HEK293 (cell line): ENCODE data around the gene RPIA.

Source experiments
- ZEB2 ChIP-seq: fragments of 450-650 bp; formaldehyde crosslinking; IDR thresholded peaks from 2 replicates; pipeline ENCODE4 v1.5.1; 2016; ENCODE audit warnings: missing biosample characterization, missing genetic modification characterization
- ZNF138 ChIP-seq: fragments of 450-650 bp; formaldehyde crosslinking; IDR thresholded peaks from 2 replicates; pipeline ENCODE4 v1.5.1; 2016; ENCODE audit warnings: missing biosample characterization, missing genetic modification characterization, borderline replicate concordance
- ZNF174 ChIP-seq: fragments of 450-650 bp; formaldehyde crosslinking; IDR thresholded peaks from 2 replicates; pipeline ENCODE4 v1.5.0; 2017; ENCODE audit warnings: missing biosample characterization, mild to moderate bottlenecking, missing genetic modification characterization
- ZNF311 ChIP-seq: fragments of 450-650 bp; formaldehyde crosslinking; IDR thresholded peaks from 2 replicates; pipeline ENCODE4 v1.5.1; 2017; ENCODE audit warnings: missing biosample characterization, missing genetic modification characterization, borderline replicate concordance
- ZNF335 ChIP-seq: fragments of 450-650 bp; formaldehyde crosslinking; conservative IDR thresholded peaks from 2 replicates; pipeline ENCODE4 v1.5.1; 2016; ENCODE audit warnings: missing biosample characterization, missing genetic modification characterization
- ZNF394 ChIP-seq: fragments of 450-650 bp; formaldehyde crosslinking; IDR thresholded peaks from 2 replicates; pipeline ENCODE4 v1.5.1; 2016; ENCODE audit warnings: missing biosample characterization, missing genetic modification characterization, mild to moderate bottlenecking, moderate library complexity, borderline replicate concordance
- ZNF501 ChIP-seq: fragments of 450-650 bp; formaldehyde crosslinking; IDR thresholded peaks from 2 replicates; pipeline ENCODE4 v1.5.1; 2016; ENCODE audit warnings: missing biosample characterization, missing genetic modification characterization
- ZNF544 ChIP-seq: fragments of 450-650 bp; formaldehyde crosslinking; IDR thresholded peaks from 2 replicates; pipeline ENCODE4 v1.5.0; 2017; ENCODE audit warnings: missing biosample characterization, missing genetic modification characterization
- ZNF660 ChIP-seq: fragments of 450-650 bp; IDR thresholded peaks from 2 replicates; pipeline ENCODE4 v1.5.1; 2018; ENCODE audit warnings: missing biosample characterization, mild to moderate bottlenecking, missing genetic modification characterization
- TF ChIP-seq, protein P1 (sequence below): fragments of 450-650 bp; formaldehyde crosslinking; IDR thresholded peaks from 2 replicates; pipeline ENCODE4 v1.5.1; 2016; ENCODE audit warnings: missing biosample characterization, missing genetic modification characterization
- TF ChIP-seq, protein P2 (sequence below): fragments of 450-650 bp; formaldehyde crosslinking; IDR thresholded peaks from 2 replicates; pipeline ENCODE4 v1.5.1; 2016; ENCODE audit warnings: missing biosample characterization, missing genetic modification characterization
- TF ChIP-seq, protein P3 (sequence below): fragments of 450-650 bp; formaldehyde crosslinking; IDR thresholded peaks from 2 replicates; pipeline ENCODE4 v1.5.1; 2016; ENCODE audit warnings: missing biosample characterization, missing genetic modification characterization
- TF ChIP-seq, protein P4 (sequence below): fragments of 450-650 bp; formaldehyde crosslinking; IDR thresholded peaks from 2 replicates; pipeline ENCODE4 v1.5.1; 2016; ENCODE audit warnings: missing biosample characterization, missing genetic modification characterization
- TF ChIP-seq, protein P5 (sequence below): fragments of 450-650 bp; formaldehyde crosslinking; IDR thresholded peaks from 2 replicates; pipeline ENCODE4 v1.5.1; 2016; ENCODE audit warnings: missing biosample characterization, missing genetic modification characterization, borderline replicate concordance

DNA sequence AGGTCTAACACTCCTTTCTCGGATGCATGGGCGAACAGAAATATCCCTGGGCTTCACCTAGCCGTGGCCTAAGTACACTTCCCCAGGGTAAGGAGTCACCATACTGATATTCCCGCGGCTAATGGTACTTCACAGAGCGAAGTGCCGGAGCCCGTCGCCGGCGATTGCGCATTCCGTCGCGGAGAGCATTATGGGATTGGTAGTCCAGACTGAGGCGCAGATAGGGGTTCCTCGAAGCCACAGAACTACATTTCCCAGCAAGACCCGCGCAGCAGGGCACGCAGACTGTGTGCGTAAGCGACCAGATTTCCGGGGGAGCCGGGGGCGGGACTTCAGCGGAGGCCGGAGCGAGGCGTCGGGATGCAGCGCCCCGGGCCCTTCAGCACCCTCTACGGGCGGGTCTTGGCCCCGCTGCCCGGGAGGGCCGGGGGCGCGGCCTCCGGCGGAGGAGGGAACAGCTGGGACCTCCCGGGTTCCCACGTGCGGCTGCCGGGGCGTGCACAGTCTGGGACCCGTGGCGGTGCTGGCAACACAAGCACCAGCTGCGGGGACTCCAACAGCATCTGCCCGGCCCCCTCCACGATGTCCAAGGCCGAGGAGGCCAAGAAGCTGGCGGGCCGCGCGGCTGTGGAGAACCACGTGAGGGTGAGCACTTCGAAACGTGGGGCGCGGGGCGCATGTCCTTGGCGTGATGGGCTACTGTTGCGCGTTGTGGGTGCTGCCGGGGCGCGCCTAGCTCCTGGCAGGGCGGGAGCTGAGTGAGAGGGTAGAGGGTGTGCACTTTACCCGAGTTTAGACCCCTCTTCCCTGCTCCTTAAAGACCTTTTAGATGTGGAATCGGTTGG lies at the start of gene RPIA:
- TF ChIP-seq, protein P1, sequence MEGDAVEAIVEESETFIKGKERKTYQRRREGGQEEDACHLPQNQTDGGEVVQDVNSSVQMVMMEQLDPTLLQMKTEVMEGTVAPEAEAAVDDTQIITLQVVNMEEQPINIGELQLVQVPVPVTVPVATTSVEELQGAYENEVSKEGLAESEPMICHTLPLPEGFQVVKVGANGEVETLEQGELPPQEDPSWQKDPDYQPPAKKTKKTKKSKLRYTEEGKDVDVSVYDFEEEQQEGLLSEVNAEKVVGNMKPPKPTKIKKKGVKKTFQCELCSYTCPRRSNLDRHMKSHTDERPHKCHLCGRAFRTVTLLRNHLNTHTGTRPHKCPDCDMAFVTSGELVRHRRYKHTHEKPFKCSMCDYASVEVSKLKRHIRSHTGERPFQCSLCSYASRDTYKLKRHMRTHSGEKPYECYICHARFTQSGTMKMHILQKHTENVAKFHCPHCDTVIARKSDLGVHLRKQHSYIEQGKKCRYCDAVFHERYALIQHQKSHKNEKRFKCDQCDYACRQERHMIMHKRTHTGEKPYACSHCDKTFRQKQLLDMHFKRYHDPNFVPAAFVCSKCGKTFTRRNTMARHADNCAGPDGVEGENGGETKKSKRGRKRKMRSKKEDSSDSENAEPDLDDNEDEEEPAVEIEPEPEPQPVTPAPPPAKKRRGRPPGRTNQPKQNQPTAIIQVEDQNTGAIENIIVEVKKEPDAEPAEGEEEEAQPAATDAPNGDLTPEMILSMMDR = peak; percentile 90
- TF ChIP-seq, protein P2, sequence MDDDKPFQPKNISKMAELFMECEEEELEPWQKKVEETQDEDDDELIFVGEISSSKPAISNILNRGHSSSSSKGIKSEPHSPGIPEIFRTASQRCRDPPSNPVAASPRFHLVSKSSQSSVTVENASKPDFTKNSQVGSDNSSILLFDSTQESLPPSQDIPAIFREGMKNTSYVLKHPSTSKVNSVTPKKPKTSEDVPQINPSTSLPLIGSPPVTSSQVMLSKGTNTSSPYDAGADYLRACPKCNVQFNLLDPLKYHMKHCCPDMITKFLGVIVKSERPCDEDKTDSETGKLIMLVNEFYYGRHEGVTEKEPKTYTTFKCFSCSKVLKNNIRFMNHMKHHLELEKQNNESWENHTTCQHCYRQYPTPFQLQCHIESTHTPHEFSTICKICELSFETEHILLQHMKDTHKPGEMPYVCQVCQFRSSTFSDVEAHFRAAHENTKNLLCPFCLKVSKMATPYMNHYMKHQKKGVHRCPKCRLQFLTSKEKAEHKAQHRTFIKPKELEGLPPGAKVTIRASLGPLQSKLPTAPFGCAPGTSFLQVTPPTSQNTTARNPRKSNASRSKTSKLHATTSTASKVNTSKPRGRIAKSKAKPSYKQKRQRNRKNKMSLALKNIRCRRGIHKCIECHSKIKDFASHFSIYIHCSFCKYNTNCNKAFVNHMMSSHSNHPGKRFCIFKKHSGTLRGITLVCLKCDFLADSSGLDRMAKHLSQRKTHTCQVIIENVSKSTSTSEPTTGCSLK (tag by site-specific recombination) = no peak
- TF ChIP-seq ZNF660 (tag by site-specific recombination) (no peak), ZNF138 (tag by site-specific recombination) (no peak), ZNF544 (tag by site-specific recombination) (no peak), ZNF394 (tag by site-specific recombination) (0 out of 2 replicates have a peak, but pooled peaks have one; percentile 22), ZEB2 (tag by site-specific recombination) (0 out of 2 replicates have a peak, but pooled peaks have one; percentile 45), ZNF311 (no peak), ZNF174 (tag by site-specific recombination) (no peak), ZNF335 (tag by site-specific recombination) (peak; percentile 78), ZNF501 (tag by site-specific recombination) (peak; percentile 43; the same call in 1 of the 2 replicates)
- TF ChIP-seq, protein P3, sequence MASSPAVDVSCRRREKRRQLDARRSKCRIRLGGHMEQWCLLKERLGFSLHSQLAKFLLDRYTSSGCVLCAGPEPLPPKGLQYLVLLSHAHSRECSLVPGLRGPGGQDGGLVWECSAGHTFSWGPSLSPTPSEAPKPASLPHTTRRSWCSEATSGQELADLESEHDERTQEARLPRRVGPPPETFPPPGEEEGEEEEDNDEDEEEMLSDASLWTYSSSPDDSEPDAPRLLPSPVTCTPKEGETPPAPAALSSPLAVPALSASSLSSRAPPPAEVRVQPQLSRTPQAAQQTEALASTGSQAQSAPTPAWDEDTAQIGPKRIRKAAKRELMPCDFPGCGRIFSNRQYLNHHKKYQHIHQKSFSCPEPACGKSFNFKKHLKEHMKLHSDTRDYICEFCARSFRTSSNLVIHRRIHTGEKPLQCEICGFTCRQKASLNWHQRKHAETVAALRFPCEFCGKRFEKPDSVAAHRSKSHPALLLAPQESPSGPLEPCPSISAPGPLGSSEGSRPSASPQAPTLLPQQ (tag by site-specific recombination) = 0 out of 2 replicates have a peak, but pooled peaks have one; percentile 46
- TF ChIP-seq, protein P4, sequence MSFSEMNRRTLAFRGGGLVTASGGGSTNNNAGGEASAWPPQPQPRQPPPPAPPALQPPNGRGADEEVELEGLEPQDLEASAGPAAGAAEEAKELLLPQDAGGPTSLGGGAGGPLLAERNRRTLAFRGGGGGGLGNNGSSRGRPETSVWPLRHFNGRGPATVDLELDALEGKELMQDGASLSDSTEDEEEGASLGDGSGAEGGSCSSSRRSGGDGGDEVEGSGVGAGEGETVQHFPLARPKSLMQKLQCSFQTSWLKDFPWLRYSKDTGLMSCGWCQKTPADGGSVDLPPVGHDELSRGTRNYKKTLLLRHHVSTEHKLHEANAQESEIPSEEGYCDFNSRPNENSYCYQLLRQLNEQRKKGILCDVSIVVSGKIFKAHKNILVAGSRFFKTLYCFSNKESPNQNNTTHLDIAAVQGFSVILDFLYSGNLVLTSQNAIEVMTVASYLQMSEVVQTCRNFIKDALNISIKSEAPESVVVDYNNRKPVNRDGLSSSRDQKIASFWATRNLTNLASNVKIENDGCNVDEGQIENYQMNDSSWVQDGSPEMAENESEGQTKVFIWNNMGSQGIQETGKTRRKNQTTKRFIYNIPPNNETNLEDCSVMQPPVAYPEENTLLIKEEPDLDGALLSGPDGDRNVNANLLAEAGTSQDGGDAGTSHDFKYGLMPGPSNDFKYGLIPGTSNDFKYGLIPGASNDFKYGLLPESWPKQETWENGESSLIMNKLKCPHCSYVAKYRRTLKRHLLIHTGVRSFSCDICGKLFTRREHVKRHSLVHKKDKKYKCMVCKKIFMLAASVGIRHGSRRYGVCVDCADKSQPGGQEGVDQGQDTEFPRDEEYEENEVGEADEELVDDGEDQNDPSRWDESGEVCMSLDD (tag by site-specific recombination) = no peak
- TF ChIP-seq, protein P5, sequence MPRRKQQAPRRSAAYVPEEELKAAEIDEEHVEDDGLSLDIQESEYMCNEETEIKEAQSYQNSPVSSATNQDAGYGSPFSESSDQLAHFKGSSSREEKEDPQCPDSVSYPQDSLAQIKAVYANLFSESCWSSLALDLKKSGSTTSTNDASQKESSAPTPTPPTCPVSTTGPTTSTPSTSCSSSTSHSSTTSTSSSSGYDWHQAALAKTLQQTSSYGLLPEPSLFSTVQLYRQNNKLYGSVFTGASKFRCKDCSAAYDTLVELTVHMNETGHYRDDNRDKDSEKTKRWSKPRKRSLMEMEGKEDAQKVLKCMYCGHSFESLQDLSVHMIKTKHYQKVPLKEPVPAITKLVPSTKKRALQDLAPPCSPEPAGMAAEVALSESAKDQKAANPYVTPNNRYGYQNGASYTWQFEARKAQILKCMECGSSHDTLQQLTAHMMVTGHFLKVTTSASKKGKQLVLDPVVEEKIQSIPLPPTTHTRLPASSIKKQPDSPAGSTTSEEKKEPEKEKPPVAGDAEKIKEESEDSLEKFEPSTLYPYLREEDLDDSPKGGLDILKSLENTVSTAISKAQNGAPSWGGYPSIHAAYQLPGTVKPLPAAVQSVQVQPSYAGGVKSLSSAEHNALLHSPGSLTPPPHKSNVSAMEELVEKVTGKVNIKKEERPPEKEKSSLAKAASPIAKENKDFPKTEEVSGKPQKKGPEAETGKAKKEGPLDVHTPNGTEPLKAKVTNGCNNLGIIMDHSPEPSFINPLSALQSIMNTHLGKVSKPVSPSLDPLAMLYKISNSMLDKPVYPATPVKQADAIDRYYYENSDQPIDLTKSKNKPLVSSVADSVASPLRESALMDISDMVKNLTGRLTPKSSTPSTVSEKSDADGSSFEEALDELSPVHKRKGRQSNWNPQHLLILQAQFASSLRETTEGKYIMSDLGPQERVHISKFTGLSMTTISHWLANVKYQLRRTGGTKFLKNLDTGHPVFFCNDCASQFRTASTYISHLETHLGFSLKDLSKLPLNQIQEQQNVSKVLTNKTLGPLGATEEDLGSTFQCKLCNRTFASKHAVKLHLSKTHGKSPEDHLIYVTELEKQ = no peak
